ENCODE results near the gene MRPL38. TPM values are rescaled to one million over a fixed set of nuclear protein-coding genes. Genes with fewer than 3 reads are reported as not detected.

The MRPL38 gene
- polyA plus RNA-seq, 3 donors = 27.8 to 44.1 (median 36.0) TPM

- Mint-ChIP-seq H3K27me3 (ENCODE audit: low read depth in 3 of 3) (peaks cover 1 to 2% (median 1%) of the 10 kb centered on the region in 3 donors), H3K4me3 (no peak overlapping the region), H3K9me3 (no peaks in the 10 kb centered on the region), H3K4me1 (no peaks in the 10 kb centered on the region), H3K36me3 (no peaks in the 10 kb centered on the region), H3K27ac (no peak overlapping the region)
- no peaks in the 10 kb centered on the region for H3K36me3 ChIP-seq (replicated peaks in 1 of 2; ENCODE audit: control insufficient read depth in 1 of 2, insufficient read depth in 2 of 2, low read length in 2 of 2)
- no peaks in the 10 kb centered on the region for H3K27me3 ChIP-seq (ENCODE audit: control insufficient read depth in 2 of 2, insufficient read depth in 2 of 2, low read length in 2 of 2)
- no peak overlapping the region for H2AFZ ChIP-seq (ENCODE audit: insufficient read depth, low read depth, low read length, poor library complexity, severe bottlenecking)
- H3K27ac ChIP-seq (ENCODE audit: low read depth in 1 of 2, low read length in 2 of 2) = no peak overlapping the region
- no peaks in the 10 kb centered on the region for H3K79me2 ChIP-seq (ENCODE audit: insufficient read depth, low read length)
- H3K4me2 ChIP-seq (replicated peaks; ENCODE audit: extremely low read depth, low read length, poor library complexity, severe bottlenecking) = no peak overlapping the region
- no peak for TF ChIP-seq CTCF (IDR thresholded peaks at IDR 0.05)
- no peak overlapping the region for H3K9ac ChIP-seq (ENCODE audit: insufficient read depth, low read length, poor library complexity, severe bottlenecking)
- H3K9me3 ChIP-seq (replicated peaks in 1 of 2; ENCODE audit: control insufficient read depth in 1 of 2, insufficient read depth in 1 of 2, low read length in 2 of 2) = no peaks in the 10 kb centered on the region
- H4K20me1 ChIP-seq (ENCODE audit: insufficient read depth, low read length) = no peaks in the 10 kb centered on the region
- WGBS (ENCODE audit: insufficient coverage) = 99% methylated on average over 20 of the region's 22 CpGs
- no peak overlapping the region for H3K4me3 ChIP-seq (replicated peaks in 1 of 3; ENCODE audit: low read depth in 2 of 3, low read length in 3 of 3)
- intact Hi-C loops (cut with micrococcal nuclease) = no loop called here
- no peak for DNase-seq
- H3K4me1 ChIP-seq (ENCODE audit: control insufficient read depth in 1 of 2, insufficient read depth in 2 of 2, low read length in 2 of 2) = no peaks in the 10 kb centered on the region
Observed at GRCh38 chr17:75919611-75920010, 14.9 kb upstream of the MRPL38 start.

DNA sequence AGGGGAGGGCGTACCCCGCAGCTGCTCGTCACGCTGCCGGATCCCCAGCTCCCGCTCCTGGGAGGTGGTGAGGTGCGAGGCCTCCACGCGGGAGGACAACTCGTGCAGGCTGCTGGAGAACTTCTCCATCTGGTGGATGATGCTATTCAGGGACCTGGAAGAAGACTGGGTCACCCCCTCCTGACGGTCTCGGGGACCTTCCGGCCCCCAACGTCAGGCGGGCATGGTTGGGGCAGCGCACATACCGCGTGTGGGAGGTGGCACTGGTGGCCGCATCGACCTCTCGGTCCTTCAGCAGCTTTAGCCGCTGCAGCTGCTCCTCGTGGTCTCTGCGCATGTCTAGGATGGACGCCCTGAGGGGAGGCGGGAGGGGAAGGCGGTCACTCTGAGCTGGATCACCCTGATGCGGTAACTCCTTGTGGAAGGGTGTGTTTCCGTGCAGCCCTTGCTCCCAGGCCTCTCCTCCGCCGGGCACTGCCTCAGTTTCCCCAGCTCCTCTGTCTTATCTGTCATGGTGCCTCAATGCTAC is 13.3 kb upstream of the MRPL38 start:
- intact Hi-C loops (cut with micrococcal nuclease) = no loop called here
- no peak overlapping the region for H3K4me2 ChIP-seq (replicated peaks; ENCODE audit: extremely low read depth, low read length, poor library complexity, severe bottlenecking)
- H2AFZ ChIP-seq (ENCODE audit: insufficient read depth, low read depth, low read length, poor library complexity, severe bottlenecking) = no peak overlapping the region
- H3K4me1 ChIP-seq (ENCODE audit: control insufficient read depth in 1 of 2, insufficient read depth in 2 of 2, low read length in 2 of 2) = no peaks in the 10 kb centered on the region
- no peak overlapping the region for H3K4me3 ChIP-seq (replicated peaks in 1 of 3; ENCODE audit: low read depth in 2 of 3, low read length in 3 of 3)
- no peak for DNase-seq
- no peaks in the 10 kb centered on the region for H3K9me3 ChIP-seq (replicated peaks in 1 of 2; ENCODE audit: control insufficient read depth in 1 of 2, insufficient read depth in 1 of 2, low read length in 2 of 2)
- no peaks in the 10 kb centered on the region for H4K20me1 ChIP-seq (ENCODE audit: insufficient read depth, low read length)
- no peaks in the 10 kb centered on the region for H3K79me2 ChIP-seq (ENCODE audit: insufficient read depth, low read length)
- no peak overlapping the region for H3K9ac ChIP-seq (ENCODE audit: insufficient read depth, low read length, poor library complexity, severe bottlenecking)
- TF ChIP-seq CTCF (IDR thresholded peaks at IDR 0.05) = no peak
- Mint-ChIP-seq H3K4me3 (no peak overlapping the region), H3K27me3 (ENCODE audit: low read depth in 3 of 3) (peaks cover 1 to 2% (median 1%) of the 10 kb centered on the region in 3 donors), H3K9me3 (peaks cover 0 to 2% (median 0%) of the 10 kb centered on the region in 7 donors), H3K4me1 (peaks cover 1% of the 10 kb centered on the region), H3K36me3 (no peaks in the 10 kb centered on the region), H3K27ac (no peak overlapping the region)
- H3K27me3 ChIP-seq (ENCODE audit: control insufficient read depth in 2 of 2, insufficient read depth in 2 of 2, low read length in 2 of 2) = no peaks in the 10 kb centered on the region
- H3K36me3 ChIP-seq (replicated peaks in 1 of 2; ENCODE audit: control insufficient read depth in 1 of 2, insufficient read depth in 2 of 2, low read length in 2 of 2) = no peaks in the 10 kb centered on the region
- no peak overlapping the region for H3K27ac ChIP-seq (ENCODE audit: low read depth in 1 of 2, low read length in 2 of 2)
- WGBS (ENCODE audit: insufficient coverage) = 98% methylated on average over 30 of the region's 31 CpGs
